K562 (cell line): ENCODE results near the gene MRM2. TPM values are rescaled to one million over a fixed set of nuclear protein-coding genes. Genes with fewer than 3 reads are reported as not detected.

Source experiments
- BACH1 ChIP-seq: fragments of 200-800 bp; sonication (Bioruptor generic); IDR thresholded peaks from 2 replicates; pipeline ENCODE4 v1.6.1; 2016; ENCODE audit warnings: missing genetic modification characterization, missing compliant biosample characterization
- BHLHE40 ChIP-seq: IDR thresholded peaks from 2 replicates; pipeline ENCODE4 v1.6.1; 2011; ENCODE audit warnings: low read length, improper control_type of control experiment
- GABPB1 ChIP-seq: sonication (generic); formaldehyde crosslinking; IDR thresholded peaks from 2 replicates; pipeline ENCODE4 v1.8.0; 2022; ENCODE audit warnings: mild to moderate bottlenecking, missing genetic modification reagents
- HNRNPK ChIP-seq: fragments of 200-400 bp; formaldehyde crosslinking; IDR thresholded peaks from one replicate; pipeline ENCODE4 v1.6.1; 2018; ENCODE audit warnings: mild to moderate bottlenecking, low read depth, low read length; ENCODE audit not compliant: poor library complexity, severe bottlenecking
- KDM4B ChIP-seq, 2 experiments: fragments of 450-650 bp in 1 of 2; sonication (generic) in 1 of 2; IDR thresholded peaks; 2 replicates each; pipeline ENCODE4 v1.6.1; 2016 to 2017; ENCODE audit warnings: borderline replicate concordance in 2 of 2, antibody characterized with exemption in 1 of 2, low read depth in 1 of 2, mild to moderate bottlenecking in 1 of 2
- NCOA6 ChIP-seq: fragments of 450-650 bp; IDR thresholded peaks from 2 replicates; pipeline ENCODE4 v1.6.1; 2017; ENCODE audit warnings: mild to moderate bottlenecking
- NFYB ChIP-seq: IDR thresholded peaks from 2 replicates; pipeline ENCODE4 v1.6.1; 2011; ENCODE audit warnings: mild to moderate bottlenecking, moderate library complexity; ENCODE audit not compliant: insufficient read length; ENCODE audit errors: extremely low read depth
- NR1H2 ChIP-seq: sonication (generic); formaldehyde crosslinking; IDR thresholded peaks from 2 replicates; pipeline ENCODE4 v1.4.0; 2020; ENCODE audit warnings: mild to moderate bottlenecking, missing genetic modification reagents
- SMC3 ChIP-seq: conservative IDR thresholded peaks from 2 replicates; pipeline ENCODE4 v1.6.1; 2011; ENCODE audit warnings: low read depth, low read length, improper control_type of control experiment; ENCODE audit not compliant: insufficient read depth
- STAT5B ChIP-seq: fragments of 250-450 bp; sonication (Bioruptor Pico); IDR thresholded peaks from 2 replicates; pipeline ENCODE4 v1.8.0; 2021; ENCODE audit warnings: mild to moderate bottlenecking, inconsistent platforms
- ZNF175 ChIP-seq: fragments of 200-800 bp; sonication (Bioruptor generic); IDR thresholded peaks from 2 replicates; pipeline ENCODE4 v1.6.1; 2016; ENCODE audit warnings: low read depth, mild to moderate bottlenecking, missing genetic modification characterization, missing compliant biosample characterization
- ZNF507 ChIP-seq: conservative IDR thresholded peaks from 2 replicates; pipeline ENCODE4 v1.6.1; 2017; ENCODE audit warnings: missing genetic modification characterization, missing compliant biosample characterization
- polyA plus RNA-seq, 8 experiments: library from polyadenylated mRNA; depleted of rRNA in 4 of 8; stranded (reverse) in 5 of 8; unstranded in 3 of 8; fragments of >200 nt; fragmentation: Nextera tagmentation in 2 of 8; fragmentation: Illumina TruSeq in 1 of 8; extraction: Ambion mirVana in 2 of 8; extraction: Trizol in 1 of 8; gene quantifications; 2 replicates each; pipeline versions ENCODE4 v1.2.1 to v1.2.3, GENCODE V29; 2011 to 2014; ENCODE audit warnings: inconsistent platforms in 1 of 8, missing spikeins in 1 of 8
- total RNA-seq, 7 experiments: library from RNA; depleted of rRNA in 6 of 7; stranded (reverse); fragments of >200 nt in 6 of 7; fragmentation: Illumina TruSeq in 2 of 7; extraction: Trizol in 2 of 7; gene quantifications; 2 replicates each; pipeline versions ENCODE4 v1.2.1 to v1.2.3, GENCODE V29; 2011 to 2021; ENCODE audit warnings: low replicate concordance in 1 of 7
- TF ChIP-seq, protein P1 (sequence below): fragments of 450-650 bp; IDR thresholded peaks from 2 replicates; pipeline ENCODE4 v1.6.1; 2016; ENCODE audit warnings: antibody characterized with exemption
- TF ChIP-seq, protein P2 (sequence below): fragments of 450-650 bp; IDR thresholded peaks from 2 replicates; pipeline ENCODE4 v1.6.1; 2018; ENCODE audit warnings: mild to moderate bottlenecking, low read depth; ENCODE audit not compliant: partially characterized antibody
- TF ChIP-seq, protein P3 (sequence below), 2 experiments: fragments of 450-650 bp; IDR thresholded peaks; 2 replicates each; pipeline ENCODE4 v1.6.1; 2016; ENCODE audit warnings: mild to moderate bottlenecking in 2 of 2, borderline replicate concordance in 1 of 2, low read depth in 1 of 2, moderate library complexity in 1 of 2

Gene MRM2
- total and polyA plus RNA-seq, 9 of the 15 experiments (the other 6 are each of a cell fraction or from before 2014, with no cell fraction given) = 32.4 to 116 (median 50.5) TPM

DNA sequence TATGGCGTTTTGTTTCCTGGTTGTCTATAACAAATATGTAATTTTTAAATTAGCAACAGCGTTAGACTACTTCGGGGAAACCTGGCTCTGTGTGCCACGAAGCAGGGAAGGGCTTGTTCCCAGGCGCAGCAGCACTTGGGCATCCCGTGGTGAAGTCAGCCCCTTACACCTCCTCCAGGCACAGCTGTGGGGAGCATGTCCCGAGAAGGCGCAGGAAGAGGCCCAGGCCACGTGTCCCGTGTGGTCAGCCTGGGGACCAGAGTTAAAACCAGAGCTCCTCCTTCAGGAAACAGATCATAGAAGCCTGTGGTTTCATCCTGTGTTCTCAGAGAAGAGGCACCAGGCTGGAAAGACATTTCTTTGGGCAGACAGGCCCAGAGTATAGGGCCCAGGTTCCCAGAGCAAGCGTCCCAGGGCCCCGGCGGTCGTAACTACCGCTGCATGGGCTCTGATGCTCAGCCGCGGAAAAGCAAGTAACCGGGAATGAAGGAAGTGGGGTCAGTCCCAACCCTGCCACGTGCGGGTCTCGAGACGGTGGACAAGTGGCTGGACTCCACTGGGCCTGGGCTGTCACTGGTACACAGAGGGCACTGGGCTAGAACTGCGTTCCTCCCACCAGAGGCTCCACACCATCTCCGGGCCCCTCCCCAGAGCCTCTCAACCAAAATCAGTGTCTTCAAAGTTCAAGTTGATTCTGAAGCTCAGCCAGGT, 7.1 kb upstream of the MRM2 start (continued):
- TF ChIP-seq STAT5B (CRISPR knock-in tag) = no peak
- TF ChIP-seq ZNF507 (tag) = no peak
- TF ChIP-seq, protein P1, sequence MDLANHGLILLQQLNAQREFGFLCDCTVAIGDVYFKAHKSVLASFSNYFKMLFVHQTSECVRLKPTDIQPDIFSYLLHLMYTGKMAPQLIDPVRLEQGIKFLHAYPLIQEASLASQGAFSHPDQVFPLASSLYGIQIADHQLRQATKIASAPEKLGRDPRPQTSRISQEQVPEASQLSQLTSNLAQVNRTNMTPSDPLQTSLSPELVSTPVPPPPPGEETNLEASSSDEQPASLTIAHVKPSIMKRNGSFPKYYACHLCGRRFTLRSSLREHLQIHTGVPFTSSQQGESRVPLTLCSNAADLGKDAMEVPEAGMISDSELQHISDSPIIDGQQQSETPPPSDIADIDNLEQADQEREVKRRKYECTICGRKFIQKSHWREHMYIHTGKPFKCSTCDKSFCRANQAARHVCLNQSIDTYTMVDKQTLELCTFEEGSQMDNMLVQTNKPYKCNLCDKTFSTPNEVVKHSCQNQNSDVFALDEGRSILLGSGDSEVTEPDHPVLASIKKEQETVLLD = no peak
- TF ChIP-seq NR1H2 (CRISPR knock-in tag) = no peak
- TF ChIP-seq HNRNPK = no peak
- TF ChIP-seq, protein P2, sequence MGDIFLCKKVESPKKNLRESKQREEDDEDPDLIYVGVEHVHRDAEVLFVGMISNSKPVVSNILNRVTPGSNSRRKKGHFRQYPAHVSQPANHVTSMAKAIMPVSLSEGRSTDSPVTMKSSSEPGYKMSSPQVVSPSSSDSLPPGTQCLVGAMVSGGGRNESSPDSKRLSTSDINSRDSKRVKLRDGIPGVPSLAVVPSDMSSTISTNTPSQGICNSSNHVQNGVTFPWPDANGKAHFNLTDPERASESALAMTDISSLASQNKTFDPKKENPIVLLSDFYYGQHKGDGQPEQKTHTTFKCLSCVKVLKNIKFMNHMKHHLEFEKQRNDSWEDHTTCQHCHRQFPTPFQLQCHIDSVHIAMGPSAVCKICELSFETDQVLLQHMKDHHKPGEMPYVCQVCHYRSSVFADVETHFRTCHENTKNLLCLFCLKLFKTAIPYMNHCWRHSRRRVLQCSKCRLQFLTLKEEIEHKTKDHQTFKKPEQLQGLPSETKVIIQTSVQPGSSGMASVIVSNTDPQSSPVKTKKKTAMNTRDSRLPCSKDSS = no peak
- no peak for TF ChIP-seq KDM4B (IDR thresholded peaks at IDR 0.05; ENCODE audit: borderline replicate concordance in 2 of 2, low read depth in 1 of 2)
- no peak for TF ChIP-seq GABPB1 (CRISPR knock-in tag)
- no peak for TF ChIP-seq SMC3
- TF ChIP-seq BHLHE40 = 0 out of 2 replicates have a peak, but pooled peaks have one; percentile 18
- TF ChIP-seq NFYB = no peak
- TF ChIP-seq BACH1 (tag) = no peak
- TF ChIP-seq, protein P3, sequence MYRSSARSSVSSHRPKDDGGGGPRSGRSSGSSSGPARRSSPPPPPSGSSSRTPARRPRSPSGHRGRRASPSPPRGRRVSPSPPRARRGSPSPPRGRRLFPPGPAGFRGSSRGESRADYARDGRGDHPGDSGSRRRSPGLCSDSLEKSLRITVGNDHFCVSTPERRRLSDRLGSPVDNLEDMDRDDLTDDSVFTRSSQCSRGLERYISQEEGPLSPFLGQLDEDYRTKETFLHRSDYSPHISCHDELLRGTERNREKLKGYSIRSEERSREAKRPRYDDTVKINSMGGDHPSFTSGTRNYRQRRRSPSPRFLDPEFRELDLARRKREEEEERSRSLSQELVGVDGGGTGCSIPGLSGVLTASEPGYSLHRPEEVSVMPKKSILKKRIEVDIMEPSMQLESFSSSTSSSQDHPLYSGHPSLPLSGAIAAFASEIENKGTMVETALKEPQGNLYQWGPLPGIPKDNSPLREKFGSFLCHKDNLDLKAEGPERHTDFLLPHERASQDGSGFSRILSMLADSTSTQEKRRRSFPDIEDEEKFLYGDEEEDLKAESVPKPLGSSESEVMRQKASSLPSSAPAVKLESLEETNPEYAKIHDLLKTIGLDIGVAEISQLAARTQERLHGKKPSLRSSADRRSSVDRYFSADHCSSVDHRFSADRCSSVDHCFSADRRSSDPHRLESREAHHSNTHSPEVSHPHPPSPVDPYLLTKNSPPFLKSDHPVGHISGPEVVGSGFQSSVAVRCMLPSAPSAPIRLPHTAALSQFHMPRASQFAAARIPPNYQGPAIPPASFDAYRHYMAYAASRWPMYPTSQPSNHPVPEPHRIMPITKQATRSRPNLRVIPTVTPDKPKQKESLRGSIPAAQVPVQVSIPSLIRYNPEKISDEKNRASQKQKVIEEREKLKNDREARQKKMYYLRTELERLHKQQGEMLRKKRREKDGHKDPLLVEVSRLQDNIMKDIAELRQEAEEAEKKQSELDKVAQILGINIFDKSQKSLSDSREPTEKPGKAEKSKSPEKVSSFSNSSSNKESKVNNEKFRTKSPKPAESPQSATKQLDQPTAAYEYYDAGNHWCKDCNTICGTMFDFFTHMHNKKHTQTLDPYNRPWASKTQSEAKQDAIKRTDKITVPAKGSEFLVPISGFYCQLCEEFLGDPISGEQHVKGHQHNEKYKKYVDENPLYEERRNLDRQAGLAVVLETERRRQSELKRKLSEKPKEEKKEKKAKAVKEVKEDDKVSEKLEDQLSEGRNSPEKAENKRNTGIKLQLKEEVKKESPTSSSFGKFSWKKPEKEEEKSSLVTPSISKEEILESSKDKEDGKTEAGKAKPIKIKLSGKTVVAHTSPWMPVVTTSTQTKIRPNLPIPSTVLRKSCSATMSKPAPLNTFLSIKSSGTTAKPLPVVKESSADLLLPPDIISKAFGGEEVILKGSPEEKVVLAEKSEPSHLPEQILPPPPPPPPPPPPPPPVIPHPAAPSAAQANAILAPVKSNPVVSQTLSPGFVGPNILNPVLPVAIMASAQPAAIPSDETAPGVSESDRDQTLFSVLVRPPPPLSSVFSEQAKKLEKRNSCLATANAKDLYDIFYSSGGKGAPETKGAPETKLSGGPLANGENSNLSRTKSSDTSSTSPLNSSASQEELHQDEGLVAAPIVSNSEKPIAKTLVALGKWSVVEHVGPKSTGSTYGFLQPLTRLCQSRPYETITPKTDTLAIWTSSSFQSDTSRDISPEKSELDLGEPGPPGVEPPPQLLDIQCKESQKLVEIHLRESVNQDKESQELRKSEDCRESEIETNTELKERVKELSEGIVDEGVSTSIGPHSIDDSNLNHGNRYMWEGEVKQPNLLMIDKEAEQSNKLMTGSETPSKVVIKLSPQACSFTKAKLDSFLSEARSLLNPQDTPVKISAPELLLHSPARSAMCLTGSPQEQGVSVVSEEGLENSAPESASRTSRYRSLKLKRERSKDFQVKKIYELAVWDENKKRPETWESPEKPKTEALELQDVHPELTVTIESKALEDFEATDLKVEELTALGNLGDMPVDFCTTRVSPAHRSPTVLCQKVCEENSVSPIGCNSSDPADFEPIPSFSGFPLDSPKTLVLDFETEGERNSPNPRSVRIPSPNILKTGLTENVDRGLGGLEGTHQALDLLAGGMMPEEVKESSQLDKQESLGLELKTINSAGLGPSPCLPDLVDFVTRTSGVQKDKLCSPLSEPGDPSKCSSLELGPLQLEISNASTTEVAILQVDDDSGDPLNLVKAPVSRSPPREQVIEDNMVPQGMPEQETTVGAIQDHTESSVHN (IDR thresholded peaks at IDR 0.05; ENCODE audit: borderline replicate concordance in 1 of 2, low read depth in 1 of 2) = no peak
- no peak for TF ChIP-seq ZNF175 (CRISPR knock-in tag)
- no peak for TF ChIP-seq NCOA6
